HCT116 (cell line): ENCODE results near the gene APOD.
"Not testable (repeated sequence)": the region's sequence is repeated elsewhere in the genome, so short reads cannot be mapped to it uniquely, and the experiment has no call there.

Experiments
- CBX3 ChIP-seq: IDR thresholded peaks from 2 replicates; pipeline ENCODE4 v1.6.1; 2012; ENCODE audit warnings: low read depth
- CEBPB ChIP-seq: IDR thresholded peaks from 2 replicates; pipeline ENCODE4 v1.6.1; 2012; ENCODE audit warnings: low read depth
- EGR1 ChIP-seq: IDR thresholded peaks from 2 replicates; pipeline ENCODE4 v1.6.1; 2012; ENCODE audit warnings: low read depth
- JUND ChIP-seq: IDR thresholded peaks from 2 replicates; pipeline ENCODE4 v1.6.1; 2012
- POLR2A ChIP-seq: IDR thresholded peaks from 2 replicates; pipeline ENCODE4 v1.7.0; 2011; ENCODE audit warnings: borderline replicate concordance; ENCODE audit not compliant: insufficient read depth, insufficient read length; ENCODE audit errors: extremely low read depth
- POLR2AphosphoS5 ChIP-seq: IDR thresholded peaks from 2 replicates; pipeline ENCODE4 v1.6.1; 2011; ENCODE audit warnings: mild to moderate bottlenecking, low read depth, low read length, moderate library complexity
- SP1 ChIP-seq: IDR thresholded peaks from 2 replicates; pipeline ENCODE4 v1.6.1; 2012; ENCODE audit warnings: low read depth
- YY1 ChIP-seq: IDR thresholded peaks from 2 replicates; pipeline ENCODE4 v1.6.1; 2011; ENCODE audit warnings: low read length, low read depth, moderate library complexity, mild to moderate bottlenecking; ENCODE audit not compliant: insufficient replicate concordance; ENCODE audit errors: extremely low read depth
- ZFX ChIP-seq: fragments of 450-650 bp; IDR thresholded peaks from 2 replicates; pipeline ENCODE4 v1.6.1; 2017
- TF ChIP-seq, protein P1 (sequence below), 3 experiments: fragments of 200-600 bp in 1 of 3; sonication (generic) in 1 of 3; IDR thresholded peaks in 2 of 3; conservative IDR thresholded peaks in 1 of 3; 2 replicates each; pipeline ENCODE4 v1.5.1; 2012 to 2017; ENCODE audit warnings: low read depth in 2 of 3, low read length in 2 of 3, antibody characterized with exemption in 1 of 3, borderline replicate concordance in 1 of 3, control low read depth in 1 of 3, mild to moderate bottlenecking in 1 of 3, mixed read lengths in 1 of 3, mixed run types in 1 of 3, moderate library complexity in 1 of 3; ENCODE audit not compliant: insufficient read depth in 1 of 3
- TF ChIP-seq, protein P2 (sequence below): IDR thresholded peaks from 2 replicates; pipeline ENCODE4 v1.6.1; 2012; ENCODE audit warnings: low read depth
- TF ChIP-seq, protein P3 (sequence below): IDR thresholded peaks from 2 replicates; pipeline ENCODE4 v1.6.1; 2012

DNA sequence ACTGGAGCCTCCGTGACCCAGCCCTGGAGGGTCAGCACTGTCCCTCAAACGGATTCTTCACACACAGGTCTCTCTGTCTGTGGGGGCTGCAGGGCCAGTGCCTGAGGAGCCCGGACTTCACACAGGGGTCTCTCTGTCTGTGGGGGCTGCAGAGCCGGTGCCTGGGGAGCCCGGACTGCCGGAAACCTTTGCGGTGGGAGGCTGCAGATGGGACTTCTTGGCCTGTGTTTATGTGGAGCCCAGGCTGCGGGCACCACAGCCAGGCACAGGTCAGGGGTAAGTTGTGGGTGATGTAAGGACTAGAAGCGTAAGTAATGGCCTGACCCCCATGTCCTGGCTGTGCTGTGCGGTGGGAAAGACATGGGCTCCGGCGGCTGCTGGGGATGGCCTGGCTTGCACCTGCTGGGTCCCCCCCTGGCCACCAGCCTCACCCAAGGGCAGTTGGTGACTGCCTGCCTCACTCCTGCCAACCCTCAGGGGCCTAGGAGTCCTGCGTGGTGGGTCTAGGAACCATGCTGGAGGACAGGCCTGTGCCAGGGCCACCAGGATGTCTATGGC, 47.3 kb upstream of the APOD start:
- TF ChIP-seq, protein P1, sequence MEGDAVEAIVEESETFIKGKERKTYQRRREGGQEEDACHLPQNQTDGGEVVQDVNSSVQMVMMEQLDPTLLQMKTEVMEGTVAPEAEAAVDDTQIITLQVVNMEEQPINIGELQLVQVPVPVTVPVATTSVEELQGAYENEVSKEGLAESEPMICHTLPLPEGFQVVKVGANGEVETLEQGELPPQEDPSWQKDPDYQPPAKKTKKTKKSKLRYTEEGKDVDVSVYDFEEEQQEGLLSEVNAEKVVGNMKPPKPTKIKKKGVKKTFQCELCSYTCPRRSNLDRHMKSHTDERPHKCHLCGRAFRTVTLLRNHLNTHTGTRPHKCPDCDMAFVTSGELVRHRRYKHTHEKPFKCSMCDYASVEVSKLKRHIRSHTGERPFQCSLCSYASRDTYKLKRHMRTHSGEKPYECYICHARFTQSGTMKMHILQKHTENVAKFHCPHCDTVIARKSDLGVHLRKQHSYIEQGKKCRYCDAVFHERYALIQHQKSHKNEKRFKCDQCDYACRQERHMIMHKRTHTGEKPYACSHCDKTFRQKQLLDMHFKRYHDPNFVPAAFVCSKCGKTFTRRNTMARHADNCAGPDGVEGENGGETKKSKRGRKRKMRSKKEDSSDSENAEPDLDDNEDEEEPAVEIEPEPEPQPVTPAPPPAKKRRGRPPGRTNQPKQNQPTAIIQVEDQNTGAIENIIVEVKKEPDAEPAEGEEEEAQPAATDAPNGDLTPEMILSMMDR (IDR thresholded peaks at IDR 0.05 in 2 of 3, conservative IDR thresholded peaks at IDR 0.05 in 1 of 3; ENCODE audit: borderline replicate concordance in 1 of 3, insufficient read depth in 1 of 3, low read depth in 2 of 3, low read length in 2 of 3), result not testable (repeated sequence)
- TF ChIP-seq EGR1, CBX3, POLR2A, ZFX, CEBPB, POLR2AphosphoS5, JUND, YY1, SP1: not testable (repeated sequence)
- TF ChIP-seq, protein P2, sequence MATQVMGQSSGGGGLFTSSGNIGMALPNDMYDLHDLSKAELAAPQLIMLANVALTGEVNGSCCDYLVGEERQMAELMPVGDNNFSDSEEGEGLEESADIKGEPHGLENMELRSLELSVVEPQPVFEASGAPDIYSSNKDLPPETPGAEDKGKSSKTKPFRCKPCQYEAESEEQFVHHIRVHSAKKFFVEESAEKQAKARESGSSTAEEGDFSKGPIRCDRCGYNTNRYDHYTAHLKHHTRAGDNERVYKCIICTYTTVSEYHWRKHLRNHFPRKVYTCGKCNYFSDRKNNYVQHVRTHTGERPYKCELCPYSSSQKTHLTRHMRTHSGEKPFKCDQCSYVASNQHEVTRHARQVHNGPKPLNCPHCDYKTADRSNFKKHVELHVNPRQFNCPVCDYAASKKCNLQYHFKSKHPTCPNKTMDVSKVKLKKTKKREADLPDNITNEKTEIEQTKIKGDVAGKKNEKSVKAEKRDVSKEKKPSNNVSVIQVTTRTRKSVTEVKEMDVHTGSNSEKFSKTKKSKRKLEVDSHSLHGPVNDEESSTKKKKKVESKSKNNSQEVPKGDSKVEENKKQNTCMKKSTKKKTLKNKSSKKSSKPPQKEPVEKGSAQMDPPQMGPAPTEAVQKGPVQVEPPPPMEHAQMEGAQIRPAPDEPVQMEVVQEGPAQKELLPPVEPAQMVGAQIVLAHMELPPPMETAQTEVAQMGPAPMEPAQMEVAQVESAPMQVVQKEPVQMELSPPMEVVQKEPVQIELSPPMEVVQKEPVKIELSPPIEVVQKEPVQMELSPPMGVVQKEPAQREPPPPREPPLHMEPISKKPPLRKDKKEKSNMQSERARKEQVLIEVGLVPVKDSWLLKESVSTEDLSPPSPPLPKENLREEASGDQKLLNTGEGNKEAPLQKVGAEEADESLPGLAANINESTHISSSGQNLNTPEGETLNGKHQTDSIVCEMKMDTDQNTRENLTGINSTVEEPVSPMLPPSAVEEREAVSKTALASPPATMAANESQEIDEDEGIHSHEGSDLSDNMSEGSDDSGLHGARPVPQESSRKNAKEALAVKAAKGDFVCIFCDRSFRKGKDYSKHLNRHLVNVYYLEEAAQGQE, result not testable (repeated sequence)
- TF ChIP-seq, protein P3, sequence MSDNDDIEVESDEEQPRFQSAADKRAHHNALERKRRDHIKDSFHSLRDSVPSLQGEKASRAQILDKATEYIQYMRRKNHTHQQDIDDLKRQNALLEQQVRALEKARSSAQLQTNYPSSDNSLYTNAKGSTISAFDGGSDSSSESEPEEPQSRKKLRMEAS, result not testable (repeated sequence)
